ENCODE results near the gene CLCN6. TPM values are rescaled to one million over a fixed set of nuclear protein-coding genes. Genes with fewer than 3 reads are reported as not detected.

Gene CLCN6
- total and polyA plus RNA-seq, 2 of the 13 experiments (the other 11 are each of a cell fraction or from before 2014, with no cell fraction given): 14.9 to 19.3 TPM

DNA sequence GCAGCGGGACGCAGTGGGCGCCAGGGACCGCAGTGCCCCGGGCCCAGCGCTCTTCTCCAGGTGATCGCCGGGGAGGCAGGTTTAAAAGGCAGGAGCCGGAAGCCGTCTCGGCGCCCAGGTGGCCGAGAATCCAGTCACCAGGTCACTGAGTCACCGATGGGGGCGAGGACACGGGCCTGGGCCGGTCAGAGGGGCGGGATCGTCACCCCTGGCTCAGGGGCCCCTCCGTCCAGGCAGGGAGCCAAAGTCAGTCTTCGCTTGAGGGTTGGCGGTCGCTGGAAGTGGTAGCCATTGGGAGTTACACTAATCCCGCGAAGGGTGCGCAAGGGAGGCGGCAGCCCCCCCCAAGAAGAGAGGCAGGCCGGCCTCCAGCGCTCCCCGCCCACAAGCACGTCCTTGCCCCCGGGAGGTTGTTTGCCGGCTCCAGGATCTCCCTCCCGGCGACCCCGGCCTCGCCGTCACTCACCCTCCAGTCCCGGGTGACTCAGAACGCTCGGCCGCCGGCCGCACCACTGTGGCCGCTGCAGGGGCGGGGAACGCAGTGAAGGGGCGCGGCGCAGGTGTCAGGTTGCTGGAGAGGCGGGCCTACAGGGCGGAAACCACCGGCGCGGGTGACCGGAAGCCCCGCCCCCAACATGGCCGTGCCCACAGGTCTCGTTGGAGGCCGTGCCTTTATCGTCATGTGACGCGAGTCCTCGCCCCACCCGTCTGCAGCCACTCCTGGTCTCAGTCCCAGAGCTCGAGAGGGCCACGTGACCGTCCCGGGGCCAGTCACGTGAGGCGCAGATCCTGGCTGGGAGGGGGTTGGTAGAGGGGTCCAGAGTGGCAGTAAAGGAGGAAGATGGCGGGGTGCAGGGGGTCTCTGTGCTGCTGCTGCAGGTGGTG is at the start of gene CLCN6, which contains the start of gene MTHFR (continued):
- TF ChIP-seq ZNF318 (CRISPR knock-in tag; IDR thresholded peaks at IDR 0.05) (0 out of 2 replicates have a peak, but pooled peaks have one; percentile 25), ZNF788 (CRISPR knock-in tag; IDR thresholded peaks at IDR 0.05; ENCODE audit: borderline replicate concordance) (peak; percentile 48), NRL (CRISPR knock-in tag; IDR thresholded peaks at IDR 0.05; ENCODE audit: borderline replicate concordance) (peak; percentile 87), NFATC3 (CRISPR knock-in tag; IDR thresholded peaks at IDR 0.05) (no peak), HOXA9 (CRISPR knock-in tag; IDR thresholded peaks at IDR 0.05; ENCODE audit: borderline replicate concordance) (peak; percentile 80), ZC3H13 (CRISPR knock-in tag; IDR thresholded peaks at IDR 0.05) (peak; percentile 84), RAD51 (IDR thresholded peaks at IDR 0.05; ENCODE audit: borderline replicate concordance) (peak; percentile 100), ATF1 (CRISPR knock-in tag; IDR thresholded peaks at IDR 0.05) (peak; percentile 89), ZBTB33 (CRISPR knock-in tag; IDR thresholded peaks at IDR 0.05) (no peak), ZNF17 (CRISPR knock-in tag; IDR thresholded peaks at IDR 0.05) (0 out of 2 replicates have a peak, but pooled peaks have one; percentile 77), NFIC (IDR thresholded peaks at IDR 0.05; ENCODE audit: low read length) (no peak), TFDP1 (CRISPR knock-in tag; IDR thresholded peaks at IDR 0.05; ENCODE audit: borderline replicate concordance) (peak; percentile 35; the same call in 1 of the 2 replicates)
- TF ChIP-seq, protein P1, sequence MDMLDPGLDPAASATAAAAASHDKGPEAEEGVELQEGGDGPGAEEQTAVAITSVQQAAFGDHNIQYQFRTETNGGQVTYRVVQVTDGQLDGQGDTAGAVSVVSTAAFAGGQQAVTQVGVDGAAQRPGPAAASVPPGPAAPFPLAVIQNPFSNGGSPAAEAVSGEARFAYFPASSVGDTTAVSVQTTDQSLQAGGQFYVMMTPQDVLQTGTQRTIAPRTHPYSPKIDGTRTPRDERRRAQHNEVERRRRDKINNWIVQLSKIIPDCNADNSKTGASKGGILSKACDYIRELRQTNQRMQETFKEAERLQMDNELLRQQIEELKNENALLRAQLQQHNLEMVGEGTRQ (IDR thresholded peaks at IDR 0.05; ENCODE audit: low read depth, low read length): peak; percentile 100
- TF ChIP-seq, protein P1 (CRISPR knock-in tag; IDR thresholded peaks at IDR 0.05; ENCODE audit: borderline replicate concordance): peak; percentile 100

All from HepG2 (cell line).